ENCODE measurements around the gene SHISAL1. TPM values are rescaled to one million over a fixed set of nuclear protein-coding genes. Genes with fewer than 3 reads are reported as not detected.

The SHISAL1 gene
- total RNA-seq, 1 donor from 2014 or later: not detected

Other genes starting within 250 kb of the SHISAL1 start
- 0.34 and 0.51 TPM in 2 replicates for gene PARVG, start 132.0 kb downstream of the SHISAL1 start, total RNA-seq
- gene RTL6, start 185.3 kb upstream of the SHISAL1 start, total RNA-seq: 17.2 and 23.1 TPM in 2 replicates

All from dermis blood vessel endothelial cell (primary cell).